Diencephalon (tissue), 1 donor: ENCODE measurements around the gene GCNA. TPM values are rescaled to one million over a fixed set of nuclear protein-coding genes. Genes with fewer than 3 reads are reported as not detected.

ENCODE experiments used
- total RNA-seq: library from RNA; depleted of rRNA; stranded (reverse); fragments of >200 nt; gene quantifications from one replicate; pipeline ENCODE4 v1.2.3, GENCODE V29; 2014

The GCNA gene, protein sequence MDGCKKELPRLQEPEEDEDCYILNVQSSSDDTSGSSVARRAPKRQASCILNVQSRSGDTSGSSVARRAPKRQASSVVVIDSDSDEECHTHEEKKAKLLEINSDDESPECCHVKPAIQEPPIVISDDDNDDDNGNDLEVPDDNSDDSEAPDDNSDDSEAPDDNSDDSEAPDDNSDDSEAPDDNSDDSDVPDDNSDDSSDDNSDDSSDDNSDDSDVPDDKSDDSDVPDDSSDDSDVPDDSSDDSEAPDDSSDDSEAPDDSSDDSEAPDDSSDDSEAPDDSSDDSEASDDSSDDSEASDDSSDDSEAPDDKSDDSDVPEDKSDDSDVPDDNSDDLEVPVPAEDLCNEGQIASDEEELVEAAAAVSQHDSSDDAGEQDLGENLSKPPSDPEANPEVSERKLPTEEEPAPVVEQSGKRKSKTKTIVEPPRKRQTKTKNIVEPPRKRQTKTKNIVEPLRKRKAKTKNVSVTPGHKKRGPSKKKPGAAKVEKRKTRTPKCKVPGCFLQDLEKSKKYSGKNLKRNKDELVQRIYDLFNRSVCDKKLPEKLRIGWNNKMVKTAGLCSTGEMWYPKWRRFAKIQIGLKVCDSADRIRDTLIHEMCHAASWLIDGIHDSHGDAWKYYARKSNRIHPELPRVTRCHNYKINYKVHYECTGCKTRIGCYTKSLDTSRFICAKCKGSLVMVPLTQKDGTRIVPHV
- 2.8 TPM for total RNA-seq

DNA sequence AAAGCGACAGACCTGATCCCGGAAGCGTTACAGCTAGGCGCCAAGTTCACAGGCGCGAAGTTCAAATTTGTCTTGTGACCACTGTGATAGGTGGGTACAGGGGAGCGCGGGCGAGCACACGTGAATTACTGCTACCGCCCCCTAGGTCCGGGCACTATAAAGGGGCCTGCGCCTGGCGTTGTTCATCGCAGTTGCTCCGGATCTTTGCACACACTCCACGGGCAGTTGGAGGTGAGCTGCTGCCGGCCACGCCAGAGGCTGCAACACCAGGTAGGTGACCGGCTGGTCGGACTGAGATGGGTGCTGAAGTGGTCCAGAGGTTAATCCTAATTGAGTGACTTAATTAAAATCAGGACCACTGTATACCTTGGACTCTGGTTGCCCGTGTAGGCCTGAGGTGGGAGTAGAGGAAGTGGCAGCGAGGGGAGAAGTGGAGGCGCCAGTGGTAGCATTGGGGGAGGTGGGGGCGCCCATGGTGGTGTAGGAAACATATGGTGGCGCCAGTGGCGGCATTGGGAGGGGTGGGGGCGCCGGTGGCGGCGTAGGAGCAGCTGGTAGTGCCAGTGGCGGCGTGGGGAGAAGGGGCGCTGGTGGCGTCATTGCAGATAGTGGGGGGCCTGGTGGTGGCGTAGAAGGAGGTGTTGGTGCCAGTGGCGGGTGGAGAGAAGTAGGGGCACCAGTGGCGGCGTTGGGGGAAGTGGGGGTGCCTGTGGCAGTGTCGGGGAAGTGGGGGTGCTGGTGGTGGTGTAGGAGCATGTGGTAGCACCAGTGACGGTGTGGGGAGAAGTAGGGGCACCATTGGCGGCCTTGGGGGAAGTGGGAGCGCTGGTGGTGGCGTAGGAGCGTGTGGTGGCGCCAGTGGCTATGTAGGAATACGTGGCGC lies at the start of gene GCNA:
GCNA (plus strand) TSS at position 185 of the 883 bp plus-strand sequence. CDS start 2,385 bp downstream, outside the sequence.

GRCh38 chrX:71532753-71533425 lies 45.3 kb upstream of the GCNA start, which contains the start of gene OGT:
OGT (plus strand) TSS chrX:71533104; CDS start chrX:71533300, 196 bp downstream.

GRCh38 chrX:71618303-71618721 lies 40.1 kb downstream of the GCNA start, which contains the start of gene CXCR3:
CXCR3 (minus strand) TSS chrX:71618511; CDS start chrX:71618449, 62 bp downstream.

Other genes with a start within 250 kb of the GCNA start
- 53.7 TPM for gene TAF1, start 212.1 kb upstream of the GCNA start, total RNA-seq
- gene OGT, start 45.3 kb upstream of the GCNA start, total RNA-seq = 191 TPM
- not detected for gene CXCR3, start 40.1 kb downstream of the GCNA start, total RNA-seq
- gene CXorf49, start 139.8 kb downstream of the GCNA start, total RNA-seq = not detected
- gene CXorf49B, start 184.9 kb downstream of the GCNA start, total RNA-seq = not detected